AG09309 (cell line): Measurements from ENCODE around the gene MRPL33.

Source experiments
- DNase-seq: peaks from one replicate; pipeline ENCODE4 v3.0.0-alpha.2; 2010; ENCODE audit warnings: low read depth
- H3K4me3 ChIP-seq: 2 replicates; pipeline ENCODE4 v1.5.1; 2011; ENCODE audit warnings: mild to moderate bottlenecking, low read depth, low read length, moderate library complexity; ENCODE audit not compliant: control insufficient read depth
- CTCF ChIP-seq: IDR thresholded peaks from 2 replicates; pipeline ENCODE4 v1.5.1; 2011; ENCODE audit warnings: mild to moderate bottlenecking, low read depth, low read length, inconsistent platforms; ENCODE audit not compliant: insufficient read depth, control insufficient read depth; ENCODE audit errors: missing control alignments

The MRPL33 gene

GRCh38 chr2:27771548-27772335 is at the start of gene MRPL33:
Gene MRPL33 (plus strand): TSS chr2:27771719. CDS start chr2:27771778, 59 bp downstream.
- H3K4me3 ChIP-seq = peak within 1 kb of the TSS; percentile 58
- no peak for TF ChIP-seq CTCF
- DNase-seq = peak; percentile 40

GRCh38 chr2:27721884-27722485 is 49.5 kb upstream of the MRPL33 start:
- no peak overlapping the region for H3K4me3 ChIP-seq
- TF ChIP-seq CTCF = no peak
- no peak for DNase-seq

GRCh38 chr2:27723372-27724144 is 48.0 kb upstream of the MRPL33 start:
- peak; percentile 89 for TF ChIP-seq CTCF
- no peak overlapping the region for H3K4me3 ChIP-seq
- no peak for DNase-seq

GRCh38 chr2:27724191-27724590 is 47.3 kb upstream of the MRPL33 start:
- no peak for DNase-seq
- no peak overlapping the region for H3K4me3 ChIP-seq
- TF ChIP-seq CTCF = no peak

- H3K4me3 ChIP-seq = no peak overlapping the region
- no peak for TF ChIP-seq CTCF
- DNase-seq = no peak
Observed at GRCh38 chr2:27724905-27725701, 46.4 kb upstream of the MRPL33 start.

GRCh38 chr2:27727257-27727656 is 44.3 kb upstream of the MRPL33 start:
- no peak for DNase-seq
- TF ChIP-seq CTCF = no peak
- H3K4me3 ChIP-seq = no peak overlapping the region
